Memory B cell (primary cell): ENCODE measurements around the gene TFDP1.
"Not testable (repeated sequence)": the region's sequence is repeated elsewhere in the genome, so short reads cannot be mapped to it uniquely, and the experiment has no call there.

ENCODE experiments used
- ATAC-seq: fragments of 150-1000 bp; cut with Tn5 transposase; 2 replicates; pipeline ENCODE4 v1.10.0; 2021; ENCODE audit warnings: low read depth, mild to moderate bottlenecking, moderate library complexity
- DNase-seq, 2 donors: peaks; one replicate each; pipeline ENCODE4 v3.0.0; 2022; ENCODE audit warnings: low spot score in 2 of 2
- H3K27ac Mint-ChIP-seq: one replicate; pipeline ENCODE4 v1.8.0; 2022; ENCODE audit warnings: mild to moderate bottlenecking, moderate library complexity, mixed read lengths
- H3K27me3 Mint-ChIP-seq: one replicate; pipeline ENCODE4 v1.8.0; 2022; ENCODE audit warnings: mixed read lengths
- H3K36me3 Mint-ChIP-seq: one replicate; pipeline ENCODE4 v1.8.0; 2022; ENCODE audit warnings: mild to moderate bottlenecking, mixed read lengths
- H3K4me1 Mint-ChIP-seq: one replicate; pipeline ENCODE4 v1.8.0; 2022; ENCODE audit warnings: mixed read lengths
- H3K4me3 Mint-ChIP-seq: one replicate; pipeline ENCODE4 v1.8.0; 2022; ENCODE audit warnings: mild to moderate bottlenecking, moderate library complexity, mixed read lengths
- H3K9me3 Mint-ChIP-seq: one replicate; pipeline ENCODE4 v1.8.0; 2022; ENCODE audit warnings: mixed read lengths

TFDP1 gene

DNA sequence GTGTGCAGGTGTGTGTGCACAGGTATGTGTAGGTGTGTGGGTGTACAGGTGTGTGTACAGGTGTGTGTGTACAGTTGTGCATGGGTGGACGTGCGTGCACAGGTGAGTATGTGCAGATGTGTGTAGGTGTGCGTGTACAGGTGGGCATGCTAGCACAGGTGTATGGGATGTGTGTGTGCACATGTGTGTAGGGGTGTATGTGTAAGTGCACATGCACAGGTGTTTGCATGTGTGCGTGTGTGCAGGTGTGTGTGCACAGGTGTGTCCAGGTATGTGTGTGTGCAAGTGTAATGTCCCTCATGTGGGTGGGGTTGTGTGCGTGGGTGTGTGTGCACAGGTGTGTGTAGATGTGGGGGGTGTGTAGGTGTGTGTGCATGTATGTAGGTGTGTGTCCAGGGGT is 27.5 kb upstream of the TFDP1 start:
- H3K4me3 Mint-ChIP-seq = peak overlapping the region; percentile 2
- ATAC-seq (no peak), DNase-seq (no peak)
- H3K36me3 Mint-ChIP-seq = peaks cover 3% of the 10 kb centered on the region
- no peaks in the 10 kb centered on the region for H3K27me3 Mint-ChIP-seq
- peaks cover 21% of the 10 kb centered on the region for H3K4me1 Mint-ChIP-seq
- no peak overlapping the region for H3K27ac Mint-ChIP-seq
- H3K9me3 Mint-ChIP-seq = no peaks in the 10 kb centered on the region

DNA sequence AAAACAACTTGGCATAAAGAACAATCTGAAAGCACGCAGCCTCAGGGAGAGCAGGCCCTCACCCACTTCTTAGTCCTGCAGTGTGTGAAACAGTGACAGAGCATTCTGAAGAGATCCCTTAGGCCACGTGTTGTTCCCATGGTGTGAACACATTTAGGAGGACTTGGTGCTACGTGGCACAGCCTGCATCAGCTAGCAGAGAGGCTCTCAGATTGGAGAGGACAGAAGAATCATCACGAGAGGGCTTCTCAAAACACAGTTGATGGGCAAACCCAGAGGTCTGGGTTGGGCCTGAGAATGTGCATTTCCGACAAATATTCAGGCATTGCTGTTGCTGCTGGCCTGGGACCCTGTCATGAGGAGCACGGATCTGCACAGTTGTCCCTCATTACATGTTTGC is 26.1 kb upstream of the TFDP1 start:
- Mint-ChIP-seq H3K27ac (peak overlapping the region; percentile 20), H3K4me1 (peaks cover 24% of the 10 kb centered on the region), H3K27me3 (no peaks in the 10 kb centered on the region), H3K4me3 (no peak overlapping the region), H3K9me3 (no peaks in the 10 kb centered on the region), H3K36me3 (no peaks in the 10 kb centered on the region)
- DNase-seq = no peak
- no peak for ATAC-seq

DNA sequence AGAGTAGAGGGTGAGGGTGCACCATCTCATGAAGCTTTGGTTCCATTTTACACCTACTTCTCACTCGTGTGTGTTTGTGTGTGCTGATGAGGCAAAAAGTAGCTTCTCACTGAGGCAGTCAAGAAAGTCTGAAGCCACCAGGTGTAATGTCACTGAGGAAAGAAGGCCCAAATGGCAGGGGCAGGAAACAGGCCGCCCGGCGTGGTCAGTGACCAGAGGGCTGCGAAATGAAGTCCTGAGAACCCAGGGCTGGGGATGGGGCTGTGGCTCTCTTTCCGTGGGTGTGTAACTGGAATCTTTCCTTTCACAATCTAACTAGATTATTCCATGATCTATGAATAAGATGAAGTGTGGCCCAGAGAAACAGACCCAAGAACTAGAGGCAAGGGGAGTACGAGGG is 25.5 kb upstream of the TFDP1 start:
- no peaks in the 10 kb centered on the region for H3K27me3 Mint-ChIP-seq
- peaks cover 24% of the 10 kb centered on the region for H3K4me1 Mint-ChIP-seq
- peak overlapping the region; percentile 20 for H3K27ac Mint-ChIP-seq
- no peak overlapping the region for H3K4me3 Mint-ChIP-seq
- ATAC-seq (no peak), DNase-seq (no peak)
- no peaks in the 10 kb centered on the region for H3K9me3 Mint-ChIP-seq
- no peaks in the 10 kb centered on the region for H3K36me3 Mint-ChIP-seq

DNA sequence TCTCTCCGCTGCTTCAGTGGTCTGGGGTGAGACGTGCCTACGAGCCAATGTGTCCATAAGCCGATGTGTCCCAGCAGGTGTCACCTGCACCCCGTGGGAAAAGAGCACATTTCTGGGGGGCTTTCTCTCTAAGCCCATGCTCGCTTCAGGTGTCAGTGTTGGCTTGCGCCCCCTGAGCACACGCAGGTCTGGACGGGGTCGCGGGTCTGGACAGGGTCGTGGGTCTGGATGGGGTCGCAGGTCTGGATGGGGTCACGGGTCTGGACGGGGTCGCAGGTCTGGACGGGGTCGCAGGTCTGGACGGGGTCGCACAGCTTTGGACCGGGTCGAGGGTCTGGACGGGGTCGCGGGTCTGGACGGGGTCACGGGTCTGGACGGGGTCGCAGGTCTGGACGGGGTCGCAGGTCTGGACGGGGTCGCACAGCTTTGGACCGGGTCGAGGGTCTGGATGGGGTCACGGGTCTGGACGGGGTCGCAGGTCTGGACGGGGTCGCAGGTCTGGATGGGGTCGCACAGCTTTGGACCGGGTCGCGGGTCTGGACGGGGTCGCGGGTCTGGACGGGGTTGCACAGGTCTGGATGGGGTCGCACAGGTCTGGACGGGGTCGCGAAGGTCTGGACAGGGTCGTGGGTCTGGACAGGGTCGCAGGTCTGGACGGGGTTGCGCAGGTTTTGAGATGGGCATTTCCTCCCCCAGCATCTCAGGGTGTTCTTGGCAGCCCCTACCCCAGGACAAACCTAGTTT is 24.5 kb upstream of the TFDP1 start:
- H3K27me3 Mint-ChIP-seq = peaks cover 2% of the 10 kb centered on the region
- no peak overlapping the region for H3K4me3 Mint-ChIP-seq
- H3K27ac Mint-ChIP-seq = no peak overlapping the region
- DNase-seq (no peak), ATAC-seq (no peak)
- H3K9me3 Mint-ChIP-seq = no peaks in the 10 kb centered on the region
- H3K36me3 Mint-ChIP-seq = no peaks in the 10 kb centered on the region
- peaks cover 24% of the 10 kb centered on the region for H3K4me1 Mint-ChIP-seq

DNA sequence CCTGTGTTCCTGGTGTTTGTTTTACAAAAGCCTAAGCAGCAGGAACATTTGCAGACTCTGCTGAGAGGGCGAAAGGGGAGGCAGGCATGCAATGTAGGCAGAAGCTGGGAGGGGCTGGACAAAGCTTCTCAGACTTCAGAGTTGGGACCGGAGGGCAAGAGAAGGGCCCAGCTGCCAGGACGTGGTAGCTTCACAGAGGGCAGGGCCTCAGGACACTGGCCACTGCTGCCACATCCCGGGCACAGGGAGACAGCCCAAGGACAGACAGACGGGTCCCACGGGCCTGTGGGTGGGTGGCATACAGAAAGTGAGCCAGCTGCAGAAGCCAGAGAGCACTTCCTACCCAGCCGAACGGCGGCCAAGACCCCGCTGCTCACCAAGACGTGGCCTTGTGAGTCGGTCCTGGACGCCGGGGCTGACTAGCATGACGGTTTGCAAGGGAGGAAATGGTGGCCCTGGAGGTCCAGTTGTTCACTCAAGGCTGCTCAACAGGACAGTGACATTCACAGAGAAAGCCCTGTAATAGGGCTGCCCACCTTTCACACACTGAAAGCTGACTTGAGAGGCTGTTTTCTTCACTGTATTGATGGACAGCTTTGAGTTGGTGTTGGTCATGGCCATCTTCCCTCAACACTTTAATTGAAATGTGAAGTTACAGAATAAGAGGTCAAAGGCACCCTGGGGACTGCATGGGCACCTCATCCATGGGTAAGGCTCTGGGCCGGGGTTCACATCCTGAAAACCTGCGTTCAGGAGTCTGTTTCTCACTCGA is 23.7 kb upstream of the TFDP1 start:
- ATAC-seq (no peak), DNase-seq (no peak)
- H3K4me1 Mint-ChIP-seq = peaks cover 24% of the 10 kb centered on the region

DNA sequence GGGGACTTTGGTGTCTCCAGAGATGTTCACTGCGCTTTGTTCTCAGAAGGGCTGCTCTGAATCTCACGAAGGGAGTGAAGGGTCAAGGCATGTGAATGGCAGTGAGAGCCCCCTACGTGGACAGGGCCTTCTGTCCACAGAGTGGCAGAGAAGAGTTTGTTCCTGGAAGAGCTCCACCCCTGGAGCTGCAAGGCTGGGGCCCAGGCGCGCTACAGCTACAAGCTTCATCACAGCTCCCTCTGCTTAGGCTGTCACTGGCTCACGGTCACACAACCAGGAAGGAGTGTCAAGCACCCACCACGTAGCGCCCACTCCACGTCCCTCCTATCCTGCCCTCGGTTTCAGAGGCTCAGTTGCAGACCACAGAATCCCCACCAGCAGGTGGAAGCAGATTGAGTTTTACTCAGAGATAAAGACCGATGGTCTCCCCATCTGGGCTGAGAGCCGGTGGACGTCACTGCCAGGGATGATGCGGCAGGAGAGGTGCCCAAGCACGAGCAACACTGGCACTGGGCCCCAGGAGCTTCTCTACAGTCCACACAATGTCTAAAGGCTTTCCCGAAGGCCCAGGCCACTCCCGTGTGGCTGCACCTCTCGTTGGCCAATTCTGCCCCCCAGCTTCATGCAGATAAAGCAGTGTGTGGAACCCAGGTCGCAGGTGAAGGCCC is 23.0 kb upstream of the TFDP1 start:
- Mint-ChIP-seq H3K4me3 (no peak overlapping the region), H3K36me3 (no peaks in the 10 kb centered on the region), H3K27me3 (peaks cover 7% of the 10 kb centered on the region), H3K9me3 (no peaks in the 10 kb centered on the region), H3K27ac (no peak overlapping the region), H3K4me1 (peaks cover 21% of the 10 kb centered on the region)
- no peak for DNase-seq
- ATAC-seq = no peak

More for the DNA sequence above, 23.7 kb upstream of the TFDP1 start:
- Mint-ChIP-seq H3K27ac (no peak overlapping the region), H3K4me3 (no peak overlapping the region), H3K27me3 (peaks cover 7% of the 10 kb centered on the region), H3K9me3 (no peaks in the 10 kb centered on the region), H3K36me3 (no peaks in the 10 kb centered on the region)

DNA sequence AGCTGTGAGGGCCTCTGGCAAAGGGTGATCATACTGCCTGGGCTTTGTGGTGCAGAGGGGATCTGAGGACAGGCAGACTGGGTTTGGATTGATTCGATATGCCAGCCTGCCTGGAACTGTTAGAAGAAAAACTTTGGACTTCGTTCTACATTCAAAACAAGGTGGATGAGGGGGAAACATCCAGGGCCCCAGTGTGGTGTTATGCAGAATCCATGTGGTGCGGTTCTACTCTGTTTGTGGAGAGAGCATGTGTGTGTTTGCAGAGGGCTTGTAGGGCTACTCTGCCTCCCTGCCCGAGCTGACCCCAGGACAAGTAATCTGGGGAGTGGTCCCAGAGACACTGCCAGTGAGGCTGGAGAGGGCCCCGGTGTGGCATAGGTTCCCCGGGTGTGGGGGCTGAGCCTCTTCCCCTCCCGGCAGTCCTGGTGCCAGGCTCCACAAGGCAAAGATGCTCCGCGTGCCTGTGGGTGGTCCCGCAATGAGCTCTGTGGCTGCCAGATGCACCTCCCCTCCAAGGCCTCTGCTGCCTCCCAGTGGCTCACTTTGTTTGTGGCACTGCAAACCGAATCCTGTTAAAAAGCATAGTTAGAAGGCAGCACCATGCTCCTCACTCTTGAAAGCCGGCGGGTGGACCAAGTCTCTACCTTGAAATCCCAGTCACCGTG is 22.3 kb upstream of the TFDP1 start:
- H3K36me3 Mint-ChIP-seq = no peaks in the 10 kb centered on the region
- H3K27ac Mint-ChIP-seq = no peak overlapping the region

DNA sequence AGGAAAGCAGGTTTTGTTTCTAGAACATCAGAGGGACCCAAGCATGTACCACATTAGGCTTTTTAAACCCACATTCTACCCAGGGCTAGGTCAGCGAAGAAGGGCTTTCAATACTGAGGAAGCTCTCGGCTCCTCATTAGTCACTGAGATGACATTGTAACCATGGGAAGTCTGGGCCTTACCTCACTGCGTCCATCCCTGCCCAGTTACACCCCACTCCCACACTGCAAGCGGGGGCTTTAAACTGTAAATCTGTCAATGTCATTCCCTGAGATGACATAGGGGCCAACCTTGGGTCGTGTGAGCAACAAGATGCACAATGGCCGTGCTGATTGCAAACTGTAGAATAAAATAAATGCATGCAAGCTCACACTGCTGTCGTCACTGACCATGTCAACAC is 21.7 kb upstream of the TFDP1 start:
- Mint-ChIP-seq H3K27ac (no peak overlapping the region), H3K36me3 (no peaks in the 10 kb centered on the region), H3K27me3 (peaks cover 11% of the 10 kb centered on the region), H3K9me3 (no peaks in the 10 kb centered on the region), H3K4me3 (no peak overlapping the region), H3K4me1 (peaks cover 11% of the 10 kb centered on the region)
- no peak for DNase-seq
- no peak for ATAC-seq

More for the DNA sequence above, 22.3 kb upstream of the TFDP1 start:
- DNase-seq (peak; percentile 19 to 38), ATAC-seq (peak; percentile 65)
- Mint-ChIP-seq H3K9me3 (no peaks in the 10 kb centered on the region), H3K27me3 (peaks cover 11% of the 10 kb centered on the region), H3K4me1 (peaks cover 15% of the 10 kb centered on the region), H3K4me3 (no peak overlapping the region)

DNA sequence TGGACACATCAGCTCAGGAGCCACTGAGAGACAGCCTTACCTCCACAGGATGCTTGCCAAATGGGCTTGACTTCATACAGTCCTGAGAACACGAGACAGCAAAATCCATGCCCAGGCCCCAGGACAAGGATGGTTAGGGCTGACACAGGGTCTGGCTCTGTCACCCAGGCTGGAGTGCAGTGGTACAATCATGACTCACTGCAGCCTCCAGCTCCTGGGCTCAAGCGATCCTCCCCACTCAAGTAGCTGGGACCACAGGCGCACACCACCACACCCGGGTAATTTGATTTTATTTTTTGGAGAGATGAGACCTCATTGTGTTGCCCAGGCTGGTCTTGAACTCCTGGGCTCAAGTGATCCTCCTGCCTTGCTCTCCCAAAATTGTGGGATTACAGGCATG is 21.0 kb upstream of the TFDP1 start:
- DNase-seq, ATAC-seq, H3K9me3 Mint-ChIP-seq, H3K4me3 Mint-ChIP-seq, H3K36me3 Mint-ChIP-seq, H3K4me1 Mint-ChIP-seq, H3K27ac Mint-ChIP-seq: not testable (repeated sequence)
- H3K27me3 Mint-ChIP-seq = peaks cover 13% of the 10 kb centered on the region

DNA sequence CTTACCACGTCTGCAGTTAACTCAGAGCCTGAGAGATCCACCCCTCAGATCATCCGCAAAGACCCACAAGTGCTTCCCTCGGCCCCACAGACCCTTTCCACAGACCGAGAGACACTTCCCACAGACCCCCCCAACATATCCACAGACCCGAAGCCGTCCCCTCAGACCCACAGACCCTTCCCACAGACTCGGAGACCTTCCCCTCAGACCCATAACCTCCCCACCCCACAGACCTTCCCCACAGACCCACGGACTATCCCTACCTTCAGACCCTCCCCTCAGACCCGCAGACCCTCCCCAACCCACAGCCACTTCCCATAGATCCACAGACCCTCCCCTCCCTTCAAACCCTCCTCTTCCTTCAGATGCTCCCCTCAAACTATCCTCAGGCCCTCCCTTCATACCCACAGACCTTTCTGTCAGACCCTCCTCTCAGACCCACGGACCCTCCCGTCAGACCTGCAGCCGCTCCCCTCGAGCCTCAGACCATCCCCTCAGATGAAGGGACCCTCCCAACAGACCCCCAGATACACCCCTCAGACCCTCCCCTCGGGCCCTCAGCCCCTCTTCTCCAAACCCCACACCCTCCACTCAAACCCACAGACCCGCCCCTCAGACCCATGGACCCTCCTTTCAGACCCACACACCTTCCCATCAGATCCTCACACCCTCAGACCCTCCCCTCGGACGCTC is 20.1 kb upstream of the TFDP1 start:
- DNase-seq = no peak
- Mint-ChIP-seq H3K36me3 (no peaks in the 10 kb centered on the region), H3K27me3 (peaks cover 13% of the 10 kb centered on the region), H3K27ac (no peak overlapping the region), H3K4me3 (no peak overlapping the region), H3K4me1 (peaks cover 3% of the 10 kb centered on the region), H3K9me3 (no peaks in the 10 kb centered on the region)
- ATAC-seq = no peak

DNA sequence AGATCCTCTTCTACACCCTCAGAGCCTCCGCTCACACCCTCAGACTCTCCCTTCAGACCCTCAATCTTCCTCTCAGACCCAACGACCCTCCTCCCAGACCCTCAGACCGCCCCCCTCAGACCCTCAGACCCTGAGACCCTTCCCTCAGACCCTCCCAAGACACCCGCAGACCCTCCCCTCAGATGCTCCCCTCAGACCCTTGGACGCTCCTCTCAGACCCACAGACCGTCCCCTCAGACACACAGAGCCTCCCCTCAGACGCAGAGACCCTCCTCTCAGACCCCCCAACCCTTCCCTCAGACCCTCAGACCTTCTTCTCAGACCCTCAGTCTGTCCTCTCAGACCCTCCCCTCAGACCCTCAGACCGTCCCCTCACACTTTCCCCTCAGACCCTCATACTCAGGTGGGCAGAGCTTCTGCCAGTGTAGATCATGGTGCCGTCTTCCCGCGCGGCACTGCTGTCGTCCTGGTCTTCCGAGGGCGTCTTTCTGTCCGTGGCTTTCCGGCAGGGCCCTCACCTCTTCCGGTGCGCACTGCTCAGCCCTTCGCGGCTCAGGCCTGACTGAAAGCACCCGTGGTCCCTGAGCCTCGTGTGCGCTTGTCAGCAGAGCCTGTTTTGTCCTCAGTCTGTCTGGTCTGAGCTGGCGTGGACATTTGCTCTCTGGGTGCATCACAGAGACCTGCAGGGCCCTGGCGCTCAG is 18.9 kb upstream of the TFDP1 start:
- no peak for DNase-seq
- H3K4me3 Mint-ChIP-seq = no peak overlapping the region

DNA sequence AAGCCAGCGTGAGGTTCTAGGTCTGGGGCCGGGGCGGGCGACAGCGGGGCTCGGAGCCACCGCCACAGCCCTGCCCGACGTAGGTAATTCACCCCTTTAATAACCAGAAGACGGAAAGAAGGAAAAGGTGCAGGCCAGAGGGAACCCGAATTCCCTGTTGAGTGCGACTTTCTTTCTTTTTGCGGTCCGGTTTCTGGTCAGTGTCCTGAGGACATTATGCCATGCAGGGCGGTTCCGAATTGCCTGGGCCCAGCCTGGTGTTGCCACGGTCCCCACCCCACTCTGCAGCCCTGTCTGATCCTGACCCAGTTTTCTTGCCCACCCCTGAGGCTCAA is 18.4 kb upstream of the TFDP1 start:
- H3K4me3 Mint-ChIP-seq = no peak overlapping the region
- H3K36me3 Mint-ChIP-seq = no peaks in the 10 kb centered on the region
- peaks cover 13% of the 10 kb centered on the region for H3K27me3 Mint-ChIP-seq
- H3K27ac Mint-ChIP-seq = no peak overlapping the region
- H3K9me3 Mint-ChIP-seq = no peaks in the 10 kb centered on the region
- ATAC-seq (no peak), DNase-seq (no peak)
- H3K4me1 Mint-ChIP-seq = peaks cover 3% of the 10 kb centered on the region

More for the DNA sequence above, 18.9 kb upstream of the TFDP1 start:
- no peaks in the 10 kb centered on the region for H3K9me3 Mint-ChIP-seq
- peaks cover 13% of the 10 kb centered on the region for H3K27me3 Mint-ChIP-seq
- peaks cover 3% of the 10 kb centered on the region for H3K4me1 Mint-ChIP-seq
- no peak overlapping the region for H3K27ac Mint-ChIP-seq
- no peaks in the 10 kb centered on the region for H3K36me3 Mint-ChIP-seq
- ATAC-seq = no peak

DNA sequence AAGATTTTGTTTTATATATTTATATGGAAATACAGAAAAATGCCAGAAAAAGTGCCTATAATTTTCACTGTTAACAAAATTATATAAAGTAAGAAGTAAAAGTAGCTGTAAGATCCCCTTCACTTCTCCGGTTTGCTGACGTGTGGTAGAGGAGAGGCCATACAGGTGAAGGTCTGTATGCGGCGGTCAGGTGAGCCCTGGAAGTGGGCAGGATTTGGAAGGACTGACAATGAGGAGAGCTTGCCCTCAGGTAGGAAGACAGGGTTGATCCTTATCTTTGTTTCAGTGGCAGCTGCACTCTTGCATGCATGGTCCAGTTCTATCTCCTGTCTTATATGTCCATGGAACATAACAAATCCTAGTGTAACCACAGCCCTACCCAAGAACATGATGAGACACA is 16.9 kb upstream of the TFDP1 start:
- Mint-ChIP-seq H3K4me3 (no peak overlapping the region), H3K4me1 (no peaks in the 10 kb centered on the region), H3K36me3 (no peaks in the 10 kb centered on the region), H3K27me3 (peaks cover 13% of the 10 kb centered on the region), H3K9me3 (no peaks in the 10 kb centered on the region), H3K27ac (no peak overlapping the region)
- DNase-seq (no peak), ATAC-seq (no peak)
